HG03521 (cell line): Measurements from ENCODE around the gene CSNK1A1L.

Experiments used
- ATAC-seq: cut with Tn5 transposase; IDR thresholded peaks from one replicate; pipeline ENCODE4 v1.9.1; 2021; ENCODE audit warnings: mild to moderate bottlenecking, moderate library complexity; ENCODE audit not compliant: unreplicated experiment

The CSNK1A1L gene

DNA sequence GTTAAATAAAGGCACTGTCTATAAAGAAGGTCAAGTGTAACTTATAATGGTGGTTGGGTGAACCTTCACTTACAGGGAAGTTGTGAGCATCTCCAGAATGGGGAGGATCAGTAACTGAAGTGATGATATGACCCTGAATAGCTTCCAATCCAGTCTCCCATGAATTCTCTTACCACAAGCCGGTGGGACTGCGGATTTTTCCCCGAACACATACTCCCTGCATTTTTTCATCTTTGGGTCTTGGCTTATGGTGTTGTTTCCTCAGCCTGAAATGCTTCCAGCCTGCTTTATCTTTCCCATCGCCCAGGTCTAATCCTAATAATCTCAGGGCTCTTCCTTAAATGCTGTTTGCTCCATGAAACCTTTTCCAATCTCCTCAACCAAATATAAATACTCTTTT lies 2.0 kb upstream of the CSNK1A1L start:
- ATAC-seq = no peak

DNA sequence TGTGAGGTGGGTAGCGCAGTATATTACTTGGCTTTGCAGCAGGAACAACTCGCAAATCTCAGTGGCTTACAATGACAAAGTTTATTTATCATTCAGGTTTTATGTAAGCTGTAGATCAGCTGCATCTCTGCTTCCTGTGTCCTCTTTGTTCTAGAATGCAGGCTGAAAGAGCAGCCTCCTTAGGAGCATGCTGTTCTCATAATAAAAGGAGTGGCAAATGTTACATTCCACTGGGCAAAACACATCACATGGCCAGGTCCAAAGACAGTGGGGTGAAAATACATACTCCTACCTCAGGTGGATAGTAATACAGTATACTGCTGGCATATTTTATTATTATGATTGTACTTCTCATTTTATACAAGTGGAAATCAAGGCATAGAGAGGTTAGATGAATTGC lies 1.2 kb upstream of the CSNK1A1L start:
- no peak for ATAC-seq

DNA sequence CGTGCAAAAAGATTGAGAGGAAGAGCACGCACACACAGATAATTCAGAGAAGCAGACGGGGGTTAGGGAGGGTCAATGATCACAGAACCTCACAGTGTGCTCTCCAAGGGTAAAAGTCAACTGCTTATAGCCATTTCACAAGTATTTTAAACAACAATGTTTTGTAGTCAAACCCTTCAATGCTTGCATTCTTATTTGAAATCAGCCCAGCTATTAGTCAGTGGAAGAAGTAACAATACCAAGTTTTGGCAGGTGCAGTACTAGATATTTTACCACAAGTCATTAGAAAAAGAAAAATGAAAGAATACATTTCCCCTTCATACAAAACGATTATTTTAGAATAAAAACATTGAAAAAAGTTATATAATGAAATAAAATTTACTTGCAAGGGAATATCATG lies 2.6 kb downstream of the CSNK1A1L start:
- no peak for ATAC-seq

DNA sequence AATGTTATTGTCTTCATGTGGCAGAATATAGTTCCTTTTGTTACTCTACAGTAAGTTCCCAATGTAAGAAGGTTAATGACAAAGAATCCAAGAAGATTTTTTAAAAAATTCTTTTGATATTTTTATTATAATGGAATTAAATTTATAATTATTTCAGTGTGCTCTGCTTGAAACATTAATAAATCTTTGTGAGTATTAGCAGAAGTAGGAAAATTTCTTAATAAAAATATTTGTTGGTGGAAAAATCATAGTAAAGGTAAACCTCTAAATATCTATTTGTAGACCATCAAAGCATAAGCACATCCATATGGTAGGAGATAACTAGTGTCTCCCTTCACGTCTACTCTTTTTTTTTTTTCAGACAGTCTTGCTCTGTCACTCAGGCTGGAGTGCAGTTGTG lies 4.3 kb downstream of the CSNK1A1L start:
- no peak for ATAC-seq

DNA sequence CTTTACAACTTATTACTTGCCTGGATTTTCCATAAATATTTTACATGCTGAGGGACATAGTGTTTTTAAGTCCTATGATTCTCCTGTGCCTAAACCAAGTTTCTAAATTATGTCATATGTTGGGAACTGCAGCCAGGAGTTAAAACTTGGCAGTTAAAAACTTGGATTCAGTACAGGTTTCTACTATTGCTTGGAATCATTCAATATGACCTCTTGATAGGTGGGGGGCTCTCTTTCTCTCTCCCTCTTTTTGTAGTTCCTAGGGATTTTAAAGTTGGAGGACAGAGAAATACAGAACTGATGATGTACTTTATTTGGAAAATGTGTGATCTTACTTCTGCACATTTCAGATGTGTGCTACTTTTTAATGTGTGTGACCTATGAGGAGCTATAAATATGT lies 4.7 kb downstream of the CSNK1A1L start:
- no peak for ATAC-seq

DNA sequence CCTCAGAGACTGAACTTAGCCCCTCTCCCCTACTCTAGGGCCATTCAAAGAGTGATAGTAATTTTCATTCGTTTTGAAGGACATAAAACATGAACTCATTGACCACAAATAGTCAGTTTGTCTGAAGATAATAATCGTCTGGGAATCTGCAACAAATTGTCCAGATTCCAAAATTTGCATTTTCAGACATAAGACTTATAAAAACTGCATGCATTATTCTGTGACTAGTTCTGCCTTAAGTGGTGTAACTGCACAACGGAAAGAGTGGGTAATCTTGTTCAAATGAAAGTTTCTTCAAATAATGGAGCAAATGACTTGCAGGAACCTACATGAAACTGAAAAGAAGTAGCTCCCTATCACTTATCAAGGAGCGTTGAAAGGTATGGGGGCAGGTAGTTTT lies 8.4 kb downstream of the CSNK1A1L start:
- ATAC-seq = no peak

DNA sequence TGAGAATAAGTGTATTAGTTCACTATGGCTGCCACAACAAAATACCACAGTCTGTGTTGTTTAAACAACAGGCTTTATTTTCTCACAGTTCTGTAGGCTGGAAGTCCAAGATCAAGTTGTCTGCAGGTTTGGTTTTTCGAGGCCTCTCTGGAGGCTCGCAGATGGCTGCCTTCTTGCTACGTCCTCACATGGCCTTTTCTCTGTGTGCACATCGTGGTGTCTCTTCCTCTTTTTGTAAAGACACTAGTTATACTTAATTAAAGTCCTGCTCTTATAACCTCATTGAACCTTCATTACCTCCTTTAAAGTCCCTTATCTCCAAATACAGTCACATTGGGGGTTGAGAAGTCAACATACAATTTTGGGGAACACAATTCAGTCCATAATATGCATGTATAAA lies 10.6 kb downstream of the CSNK1A1L start:
- ATAC-seq = no peak

DNA sequence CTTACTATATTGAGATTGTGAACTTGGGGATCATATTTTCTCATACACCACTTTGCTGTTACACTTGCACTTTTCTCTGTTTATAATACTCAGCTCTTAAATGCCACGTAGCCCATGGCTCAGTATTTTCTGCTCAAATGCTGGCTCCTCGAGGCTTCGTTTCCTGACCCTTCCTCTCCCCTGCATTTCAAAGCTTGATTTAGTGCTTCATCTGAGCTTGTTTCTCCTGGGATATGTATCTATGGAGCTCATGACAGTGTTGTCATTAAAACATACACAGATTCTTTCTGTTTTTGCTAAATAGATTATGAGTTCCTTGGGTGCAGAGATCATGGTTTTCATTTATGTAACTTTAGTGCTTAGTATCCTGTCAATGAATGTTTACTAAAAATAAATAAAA lies 11.4 kb downstream of the CSNK1A1L start:
- no peak for ATAC-seq

DNA sequence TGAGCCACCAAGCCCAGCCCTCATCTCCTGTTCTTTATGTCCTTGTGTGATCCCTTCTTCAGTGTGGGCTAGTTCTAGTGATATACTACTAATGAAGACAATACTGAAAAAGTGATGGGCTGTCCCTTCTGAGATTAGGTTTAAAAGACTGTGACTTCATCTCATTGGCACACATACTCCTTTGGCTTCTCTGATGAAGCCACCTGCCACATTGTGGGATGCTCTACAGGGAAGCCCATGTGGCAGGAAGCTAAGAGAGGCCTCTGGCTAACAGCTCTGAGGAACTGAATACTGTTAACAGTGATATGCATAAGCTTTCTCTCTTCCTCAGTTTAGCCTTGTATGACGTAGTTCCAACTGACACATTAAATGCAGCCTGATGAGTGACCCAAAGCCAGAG lies 13.6 kb downstream of the CSNK1A1L start:
- no peak for ATAC-seq

DNA sequence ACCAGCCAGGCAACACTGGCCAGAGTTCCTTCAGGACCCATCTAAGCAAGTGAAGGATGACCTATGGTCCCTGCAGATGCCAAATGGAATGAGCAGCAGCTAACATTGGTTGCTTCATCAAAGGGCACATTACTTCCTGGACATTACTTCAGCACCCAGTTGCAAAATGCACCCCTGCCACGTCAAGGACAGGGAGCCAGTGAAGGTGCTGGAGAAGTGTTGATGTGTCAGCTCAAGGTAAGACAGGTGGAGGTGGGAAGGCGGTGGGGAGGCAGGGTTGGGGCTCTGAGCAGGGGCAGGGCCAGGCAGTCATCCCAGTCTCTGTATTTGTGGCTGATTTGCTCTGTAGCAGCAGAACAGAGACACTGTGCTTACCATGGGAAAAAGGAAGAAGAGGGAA lies 14.6 kb downstream of the CSNK1A1L start:
- ATAC-seq = no peak

DNA sequence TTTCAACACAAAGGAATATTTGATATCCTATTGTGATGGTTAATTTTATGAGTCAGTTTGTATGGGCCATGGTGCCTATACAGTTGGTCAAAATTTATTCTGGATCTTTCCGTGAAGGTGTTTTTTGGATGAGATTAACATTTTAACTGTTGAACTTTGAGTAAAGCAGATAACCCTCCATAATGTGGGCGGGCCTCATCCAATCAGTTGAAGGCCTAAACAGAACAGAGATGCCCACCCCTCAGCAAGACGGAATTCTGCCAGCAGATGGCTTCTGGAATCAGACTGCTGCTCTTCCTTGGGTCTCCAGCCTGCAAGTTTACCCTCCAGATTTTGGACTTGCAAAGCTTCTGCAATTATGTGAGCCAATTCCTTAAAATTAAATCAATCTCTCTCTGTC lies 16.0 kb downstream of the CSNK1A1L start:
- ATAC-seq = no peak

DNA sequence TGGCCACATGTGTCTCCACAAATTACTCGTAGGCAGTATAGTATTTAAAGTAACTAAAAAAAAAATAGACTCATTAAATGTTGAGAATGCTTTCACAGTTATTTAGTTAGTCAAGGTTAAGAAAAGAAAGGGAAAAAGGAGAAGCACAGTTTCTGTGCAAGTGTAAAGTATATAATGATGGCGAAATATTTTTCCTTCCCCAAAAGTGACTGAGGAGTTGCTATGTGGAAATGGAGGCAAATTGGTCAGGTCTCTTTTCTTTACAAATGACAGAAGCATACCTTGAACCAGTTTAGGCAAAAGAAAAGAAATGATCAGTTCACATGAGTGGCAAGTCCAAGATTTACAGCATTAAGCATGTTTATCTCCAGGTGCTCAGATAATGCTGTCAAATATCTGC lies 18.0 kb downstream of the CSNK1A1L start:
- ATAC-seq = no peak

DNA sequence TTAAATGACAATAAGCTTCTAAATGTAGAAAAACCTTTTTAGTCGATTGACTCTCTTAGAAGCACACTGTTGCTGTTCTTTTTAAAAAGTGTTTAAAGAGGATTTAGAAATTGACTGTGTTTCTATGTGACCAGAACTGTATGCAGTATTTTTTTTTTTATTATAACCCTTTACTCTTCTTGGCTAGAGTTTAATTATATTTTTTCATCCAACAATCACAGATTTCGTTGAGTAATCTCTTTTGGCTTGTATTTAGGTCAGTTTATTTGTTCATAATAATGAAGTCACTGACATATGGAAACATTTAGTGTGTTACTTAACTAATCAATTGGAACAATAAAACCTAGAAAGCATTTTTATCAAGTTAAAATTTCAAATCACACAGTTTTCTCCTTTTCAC lies 19.9 kb downstream of the CSNK1A1L start:
- ATAC-seq = no peak

DNA sequence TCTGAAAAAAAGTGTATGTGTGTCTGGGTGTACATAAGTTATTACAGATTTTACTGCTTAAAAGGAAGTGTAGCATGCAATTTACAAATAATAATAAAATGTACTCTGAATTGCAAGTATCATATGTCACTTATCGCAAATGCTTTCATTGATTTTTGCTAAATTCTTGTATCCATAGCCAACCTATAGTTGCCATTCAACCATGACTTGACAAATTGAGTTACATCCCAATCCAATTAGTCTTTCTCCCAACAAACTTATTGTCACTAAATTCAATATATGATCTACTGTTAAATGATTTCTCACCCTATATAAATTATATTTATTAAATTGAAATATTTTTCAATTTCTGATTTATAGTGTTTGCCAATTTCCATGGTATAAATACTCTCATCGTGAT lies 28.6 kb downstream of the CSNK1A1L start:
- ATAC-seq = no peak

DNA sequence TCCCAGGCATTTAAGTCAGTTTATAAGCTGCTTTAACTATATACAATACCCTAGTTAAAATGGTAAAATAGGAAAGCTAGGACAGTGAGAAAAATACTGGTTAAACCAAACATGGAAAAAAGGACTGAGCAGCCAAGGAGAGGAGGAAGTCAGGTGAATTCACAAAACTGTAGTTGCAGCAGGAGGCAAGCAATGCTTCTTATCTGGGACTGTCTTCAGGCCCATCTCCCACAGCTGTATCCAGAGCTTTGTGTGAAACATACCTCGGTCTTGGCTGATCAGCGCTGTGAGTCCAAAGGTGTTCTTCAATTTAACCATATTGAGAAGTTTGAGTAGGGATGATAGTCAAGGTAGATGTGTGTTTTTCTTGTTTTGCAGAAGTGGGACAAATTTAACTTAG lies 30.3 kb downstream of the CSNK1A1L start:
- no peak for ATAC-seq

DNA sequence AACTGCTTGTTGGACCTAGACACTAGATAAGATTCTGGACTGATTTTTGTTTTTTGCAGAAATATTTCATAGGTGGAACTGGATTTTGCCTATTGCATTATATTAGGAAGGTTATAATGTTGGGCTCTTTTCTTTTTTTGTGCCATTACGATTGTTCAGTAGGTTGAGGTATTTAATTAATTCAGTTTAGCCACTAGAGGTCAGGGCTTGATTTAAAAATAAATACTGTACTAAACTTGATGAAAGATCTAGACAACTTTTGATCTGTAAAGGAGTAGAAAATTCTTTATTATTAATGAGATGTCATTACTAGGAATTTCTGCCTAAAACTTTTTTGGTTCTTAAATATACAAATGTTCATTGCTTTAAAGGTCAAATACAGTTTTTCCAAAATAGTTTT lies 30.8 kb downstream of the CSNK1A1L start:
- ATAC-seq = no peak

DNA sequence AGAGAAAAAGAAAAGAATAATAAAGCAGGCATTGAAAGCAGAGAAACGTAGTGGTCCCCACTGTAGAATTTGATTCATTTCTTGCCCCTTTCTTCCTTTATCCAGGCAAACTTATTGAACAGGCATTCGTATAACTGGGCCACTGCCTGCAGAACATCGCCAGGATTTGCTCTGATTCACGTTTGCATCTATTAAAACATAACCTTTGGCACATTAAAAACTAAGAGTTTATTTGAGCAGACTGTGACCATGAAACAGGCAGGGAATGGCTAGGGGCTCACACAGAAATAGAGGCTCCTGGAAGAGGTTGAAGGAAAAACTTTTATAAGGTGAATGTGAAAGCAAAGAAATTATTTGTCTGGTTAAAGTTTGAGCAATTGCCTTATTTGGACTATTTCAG lies 33.4 kb downstream of the CSNK1A1L start:
- ATAC-seq = no peak

DNA sequence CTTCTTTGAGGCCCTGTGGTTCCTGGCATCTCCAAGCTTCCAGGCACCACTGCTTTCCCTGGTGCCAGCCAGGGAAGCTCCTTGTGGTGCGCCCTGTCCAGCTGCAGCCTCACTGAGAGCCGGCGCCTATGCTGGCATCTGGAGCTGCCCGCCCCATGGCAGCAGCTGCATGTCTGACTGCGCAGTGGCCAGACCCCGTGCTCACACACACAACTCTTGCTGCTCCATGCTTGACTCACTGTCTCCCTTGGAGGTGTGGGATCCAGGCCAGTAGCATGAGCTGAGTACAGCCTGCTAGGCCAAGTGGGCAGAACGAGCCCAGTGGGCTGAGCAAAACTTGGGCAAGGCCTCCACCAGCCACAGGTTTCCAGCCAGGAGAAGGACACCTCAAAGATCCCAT lies 34.5 kb downstream of the CSNK1A1L start:
- ATAC-seq = no peak

DNA sequence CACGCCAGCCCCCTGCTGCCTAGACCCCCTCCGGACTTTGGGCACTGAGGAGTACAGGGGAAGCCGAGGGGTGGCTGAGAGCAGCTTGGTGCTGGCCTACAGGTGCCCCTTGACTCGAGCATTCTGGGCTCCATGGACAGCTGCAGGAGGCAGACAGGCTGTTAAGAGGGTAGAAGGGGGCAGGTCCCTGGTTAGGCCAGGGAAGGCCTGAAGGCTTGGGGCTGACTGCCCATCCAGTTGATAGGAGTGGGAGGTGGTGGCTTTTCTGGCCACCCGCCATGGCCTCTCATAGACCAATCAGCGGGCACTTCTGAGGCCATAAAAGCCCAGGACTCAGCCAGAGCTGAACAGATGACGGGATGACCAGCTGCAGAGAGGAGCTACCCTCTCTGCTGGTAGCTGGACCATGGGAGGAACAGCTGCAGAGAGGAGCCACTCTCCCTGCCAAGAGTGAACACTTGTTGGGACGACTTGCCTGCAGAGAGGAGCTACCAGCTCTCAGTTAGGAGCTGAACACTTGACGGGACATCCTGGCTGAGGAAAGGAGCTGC lies 35.2 kb downstream of the CSNK1A1L start:
- ATAC-seq = no peak

DNA sequence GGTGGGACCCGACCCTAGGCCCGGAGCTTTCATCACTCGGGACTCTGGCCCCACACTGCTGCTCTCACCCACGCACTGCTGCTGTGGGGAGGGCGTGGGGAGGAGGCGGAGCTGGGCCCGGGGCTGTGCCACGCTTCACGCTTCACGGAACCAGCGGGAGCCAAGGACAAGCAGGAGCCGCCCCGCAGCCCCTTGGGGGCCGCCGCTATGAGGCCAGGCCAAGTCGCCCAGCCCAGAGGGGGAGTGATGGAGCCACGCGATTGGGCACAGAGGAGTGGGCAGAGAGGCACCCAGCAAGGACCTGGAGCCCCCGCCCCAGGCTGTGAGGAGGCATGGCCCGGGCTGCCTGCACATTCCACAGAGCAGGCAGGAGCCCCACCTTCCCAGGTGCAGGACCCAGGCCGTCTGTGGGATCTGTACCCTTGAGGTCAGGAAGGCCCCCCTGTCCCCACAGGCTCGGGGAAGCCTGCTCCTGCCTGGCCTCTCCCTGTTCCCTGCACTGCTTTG lies 35.8 kb downstream of the CSNK1A1L start:
- ATAC-seq = no peak

DNA sequence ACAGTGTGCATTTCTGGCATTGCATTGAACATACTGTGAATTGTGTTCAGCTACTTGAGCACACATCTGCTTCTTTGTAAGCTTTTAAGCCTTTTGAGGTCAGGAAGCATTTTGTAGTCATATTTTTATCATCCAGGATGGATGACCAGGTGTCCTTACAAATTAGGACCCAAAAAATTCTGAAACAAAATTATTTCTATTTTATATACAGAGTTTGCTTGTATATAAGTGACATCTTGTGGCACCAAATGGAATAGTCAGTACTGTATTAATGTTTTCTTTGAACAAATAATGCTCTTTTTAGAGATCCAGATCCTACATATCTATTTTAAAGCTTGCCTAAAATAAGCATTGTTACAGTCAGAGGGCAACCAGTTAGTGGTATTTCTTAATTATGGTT lies 36.5 kb downstream of the CSNK1A1L start:
- no peak for ATAC-seq

DNA sequence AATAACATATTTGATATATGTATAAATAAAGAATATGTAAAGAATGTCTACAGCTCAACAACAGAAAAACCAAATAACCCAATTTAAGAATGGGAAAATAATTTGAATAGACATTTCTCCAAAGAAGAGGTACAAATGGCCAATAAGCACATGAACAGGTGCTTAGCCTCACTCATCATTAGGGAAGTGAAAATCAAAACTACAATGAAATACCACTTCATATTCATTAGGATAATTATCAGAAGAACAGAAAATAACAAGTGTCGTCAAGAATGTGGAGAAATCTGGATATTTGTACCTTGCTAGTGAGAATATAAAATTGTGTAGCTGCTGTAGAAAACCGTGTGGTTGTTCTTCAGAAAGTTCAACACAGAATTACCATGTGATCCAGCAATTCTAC lies 37.6 kb downstream of the CSNK1A1L start:
- ATAC-seq = no peak

DNA sequence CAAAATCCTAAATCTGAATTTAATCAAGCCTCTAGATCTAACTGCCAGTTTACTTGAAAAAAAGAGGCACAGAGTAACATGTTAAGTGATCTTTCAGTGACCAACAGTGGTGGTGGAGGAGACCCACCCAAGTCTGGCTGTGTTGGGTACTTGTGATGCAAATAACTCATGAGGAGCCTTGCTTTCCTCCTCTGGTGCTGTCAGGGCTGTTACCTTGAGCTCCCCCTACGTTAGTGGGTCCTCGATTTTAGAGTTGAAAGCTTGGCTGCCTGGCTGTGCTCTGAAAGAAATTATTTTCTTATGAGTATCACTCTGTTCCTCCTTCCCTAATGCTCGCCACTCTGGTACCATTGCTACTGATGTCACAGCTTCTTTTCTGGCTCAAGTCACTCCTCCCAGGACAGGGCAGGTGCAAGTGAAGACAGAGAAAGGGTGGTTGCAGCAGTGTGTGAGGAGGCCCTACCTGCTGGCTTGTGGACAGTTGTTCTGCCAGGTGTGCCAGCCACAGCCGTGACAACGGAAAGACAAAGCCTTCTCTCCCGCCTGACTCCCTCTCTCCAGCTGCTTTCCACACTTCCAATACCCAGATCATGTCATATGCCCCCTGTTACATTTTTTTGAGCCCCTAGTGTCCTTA lies 39.5 kb downstream of the CSNK1A1L start:
- ATAC-seq = no peak
